HEK293T (cell line): ENCODE data around the gene FRMD4B.

Experiments
- CTCF ChIA-PET: fragments of 350-600 bp; formaldehyde crosslinking; extraction: SDS; loops from one replicate; lab custom pipeline; 2021; ENCODE audit warnings: antibody characterized with exemption, inconsistent platforms; lab: Yijun Ruan, JAX
- POLR2A ChIA-PET: fragments of 350-600 bp; formaldehyde crosslinking; extraction: SDS; loops from one replicate; lab custom pipeline; 2020; ENCODE audit warnings: antibody characterized with exemption, inconsistent platforms; lab: Yijun Ruan, JAX
- DNase-seq: peaks from one replicate; pipeline ENCODE4 v3.0.0; 2012; ENCODE audit warnings: mixed read lengths; ENCODE audit errors: extremely low spot score
- ARNT ChIP-seq: fragments of 450-650 bp; IDR thresholded peaks from 2 replicates; pipeline ENCODE4 v1.6.1; 2017; ENCODE audit warnings: mild to moderate bottlenecking
- BHLHE40 ChIP-seq: fragments of 450-650 bp; IDR thresholded peaks from 2 replicates; pipeline ENCODE4 v1.6.1; 2016; ENCODE audit warnings: mild to moderate bottlenecking, moderate library complexity, borderline replicate concordance
- CTBP1 ChIP-seq: fragments of 450-650 bp; IDR thresholded peaks from 2 replicates; pipeline ENCODE4 v1.6.1; 2016; ENCODE audit warnings: borderline replicate concordance
- ELF4 ChIP-seq: fragments of 450-650 bp; IDR thresholded peaks from 2 replicates; pipeline ENCODE4 v1.6.1; 2017; ENCODE audit warnings: antibody characterized with exemption
- FOXA1 ChIP-seq: fragments of 450-650 bp; IDR thresholded peaks from 2 replicates; pipeline ENCODE4 v1.6.1; 2016; ENCODE audit warnings: mild to moderate bottlenecking
- FOXK2 ChIP-seq: fragments of 450-650 bp; IDR thresholded peaks from 2 replicates; pipeline ENCODE4 v1.6.1; 2016; ENCODE audit warnings: mild to moderate bottlenecking
- FOXM1 ChIP-seq: fragments of 450-650 bp; IDR thresholded peaks from 2 replicates; pipeline ENCODE4 v1.6.1; 2017; ENCODE audit warnings: mild to moderate bottlenecking, borderline replicate concordance
- HDGF ChIP-seq: fragments of 450-650 bp; IDR thresholded peaks from 2 replicates; pipeline ENCODE4 v1.6.1; 2017; ENCODE audit warnings: antibody characterized with exemption, borderline replicate concordance
- L3MBTL2 ChIP-seq: fragments of 450-650 bp; conservative IDR thresholded peaks from 2 replicates; pipeline ENCODE4 v1.6.1; 2016; ENCODE audit warnings: mild to moderate bottlenecking
- LEF1 ChIP-seq: fragments of 450-650 bp; IDR thresholded peaks from 2 replicates; pipeline ENCODE4 v1.6.1; 2017; ENCODE audit warnings: mild to moderate bottlenecking, borderline replicate concordance
- NFRKB ChIP-seq: fragments of 450-650 bp; IDR thresholded peaks from 2 replicates; pipeline ENCODE4 v1.6.1; 2016; ENCODE audit warnings: mild to moderate bottlenecking, moderate library complexity
- SP1 ChIP-seq: fragments of 450-650 bp; IDR thresholded peaks from 2 replicates; pipeline ENCODE4 v1.6.1; 2017
- SUZ12 ChIP-seq: fragments of 450-650 bp; IDR thresholded peaks from 2 replicates; pipeline ENCODE4 v1.6.1; 2016; ENCODE audit warnings: mild to moderate bottlenecking
- TARDBP ChIP-seq: fragments of 450-650 bp; IDR thresholded peaks from 2 replicates; pipeline ENCODE4 v1.6.1; 2016
- ZNF384 ChIP-seq: fragments of 450-650 bp; IDR thresholded peaks from 2 replicates; pipeline ENCODE4 v1.6.1; 2016
- TF ChIP-seq, protein P1 (sequence below): fragments of 450-650 bp; IDR thresholded peaks from 2 replicates; pipeline ENCODE4 v1.6.1; 2016

The FRMD4B gene

DNA sequence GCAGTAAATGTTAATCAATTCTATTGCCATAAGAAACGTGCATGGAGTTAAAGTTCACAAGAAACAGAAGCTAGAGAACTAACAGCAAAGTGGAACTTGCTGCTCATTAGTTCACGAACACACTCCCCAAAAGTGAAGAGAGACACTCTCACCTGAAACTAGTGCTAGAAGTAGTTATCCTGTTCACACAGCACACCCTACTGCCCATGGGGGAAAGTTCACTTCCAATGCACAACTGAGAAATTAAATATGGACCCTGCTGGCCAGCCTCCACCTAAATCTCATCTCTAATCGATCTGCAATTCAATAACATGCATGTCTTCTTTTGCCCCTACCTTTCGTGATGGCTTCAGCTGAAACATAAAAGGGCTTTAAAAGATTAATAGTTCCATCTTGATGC is 39.4 kb upstream of the FRMD4B start:
- TF ChIP-seq FOXA1 (no peak), FOXM1 (no peak), BHLHE40 (no peak), ZNF384 (no peak), SUZ12 (no peak), FOXK2 (no peak), SP1 (no peak), L3MBTL2 (no peak), NFRKB (no peak), ARNT (no peak), CTBP1 (no peak), HDGF (no peak), ELF4 (no peak), TARDBP (no peak), LEF1 (no peak)
- TF ChIP-seq, protein P1, sequence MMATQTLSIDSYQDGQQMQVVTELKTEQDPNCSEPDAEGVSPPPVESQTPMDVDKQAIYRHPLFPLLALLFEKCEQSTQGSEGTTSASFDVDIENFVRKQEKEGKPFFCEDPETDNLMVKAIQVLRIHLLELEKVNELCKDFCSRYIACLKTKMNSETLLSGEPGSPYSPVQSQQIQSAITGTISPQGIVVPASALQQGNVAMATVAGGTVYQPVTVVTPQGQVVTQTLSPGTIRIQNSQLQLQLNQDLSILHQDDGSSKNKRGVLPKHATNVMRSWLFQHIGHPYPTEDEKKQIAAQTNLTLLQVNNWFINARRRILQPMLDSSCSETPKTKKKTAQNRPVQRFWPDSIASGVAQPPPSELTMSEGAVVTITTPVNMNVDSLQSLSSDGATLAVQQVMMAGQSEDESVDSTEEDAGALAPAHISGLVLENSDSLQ = no peak
- DNase-seq = peak; percentile 33
- CTCF ChIA-PET = interaction anchor here (1.0 kb wide), 1 partner anchor 267 kb away, joined by 3 read pairs; no protein-coding TSS in a partner anchor
- POLR2A ChIA-PET = no interaction called here

DNA sequence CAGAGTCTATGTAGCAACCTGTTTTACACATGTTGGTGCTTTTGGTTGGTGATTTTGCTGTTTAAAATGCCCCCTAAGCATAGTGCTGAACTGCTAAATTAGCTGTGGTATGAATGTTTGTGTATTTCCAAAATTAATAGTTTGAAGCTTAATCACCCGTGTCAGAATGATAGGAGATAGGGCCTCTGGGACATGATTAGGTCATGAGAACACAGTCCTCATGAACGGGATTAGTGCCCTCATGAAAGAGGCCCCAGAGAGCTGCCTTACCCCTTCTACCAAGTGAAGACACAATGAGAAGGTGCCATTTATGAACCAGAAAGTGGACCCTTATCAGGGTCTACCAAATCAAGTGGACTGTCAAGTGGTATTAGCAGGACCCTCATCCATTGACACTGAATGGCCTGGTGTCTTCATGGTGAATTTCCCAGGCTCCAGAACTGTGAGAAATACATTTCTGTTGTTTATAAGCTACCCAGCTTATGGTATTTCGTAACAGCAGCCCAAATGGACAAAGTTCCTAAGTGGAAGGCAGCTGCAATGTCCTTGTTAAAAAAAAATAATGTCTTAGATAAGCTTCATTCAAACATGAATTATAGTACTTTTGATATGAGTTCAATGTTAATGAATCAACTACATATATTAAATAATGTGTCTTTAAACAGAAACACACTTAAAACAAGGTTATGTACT is 37.7 kb upstream of the FRMD4B start:
- CTCF ChIA-PET = interaction anchor here (0.6 to 0.9 kb wide), 2 partner anchors 107 to 302 kb away, joined by 3 to 6 read pairs; no protein-coding TSS in a partner anchor
- TF ChIP-seq SP1 (no peak), ZNF384 (no peak), SUZ12 (no peak), ELF4 (no peak), LEF1 (no peak), NFRKB (no peak), CTBP1 (no peak)
- TF ChIP-seq, protein P1 = no peak
- POLR2A ChIA-PET = no interaction called here
- no peak for DNase-seq

DNA sequence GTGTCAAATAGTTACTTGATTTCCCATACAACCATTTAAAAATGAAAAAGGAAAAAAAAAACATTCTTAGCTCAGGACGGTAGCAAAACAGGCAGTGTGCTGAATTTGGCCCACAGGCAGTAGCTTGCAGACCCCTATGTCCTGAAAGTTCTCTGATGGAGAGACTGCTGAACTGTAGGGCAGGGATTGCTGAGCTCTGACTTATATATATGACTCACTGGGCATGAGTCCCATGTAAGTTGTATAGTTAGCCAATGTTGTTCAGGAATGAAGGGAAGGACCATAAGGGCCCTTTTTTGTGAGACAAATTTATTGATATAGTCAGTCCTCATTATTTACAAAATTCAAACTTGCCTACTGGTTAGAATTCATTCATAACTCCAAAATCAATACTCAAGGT is 36.9 kb upstream of the FRMD4B start:
- CTCF ChIA-PET = interaction anchor here (1.3 kb wide), 1 partner anchor 302 kb away, joined by 4 read pairs; no protein-coding TSS in a partner anchor
- TF ChIP-seq SUZ12 (no peak), L3MBTL2 (no peak), FOXM1 (no peak), LEF1 (no peak)
- POLR2A ChIA-PET = no interaction called here
- DNase-seq = no peak

- no peak for DNase-seq
- ChIA-PET POLR2A (no interaction called here), CTCF (interaction anchor here (1.2 to 1.4 kb wide), 2 partner anchors 11 to 260 kb away, joined by 3 read pairs; no protein-coding TSS in a partner anchor)
- TF ChIP-seq SUZ12 = no peak
- no peak for TF ChIP-seq BHLHE40
- TF ChIP-seq CTBP1 = no peak
- no peak for TF ChIP-seq L3MBTL2
- TF ChIP-seq ZNF384 = no peak
Observed at GRCh38 chr3:69420781-69421520, 35.1 kb upstream of the FRMD4B start.

- TF ChIP-seq ARNT (no peak), LEF1 (no peak), BHLHE40 (no peak), ZNF384 (no peak), TARDBP (no peak), L3MBTL2 (no peak), CTBP1 (no peak), SUZ12 (no peak), FOXM1 (no peak), SP1 (no peak), FOXA1 (no peak)
- ChIA-PET CTCF (no interaction called here), POLR2A (no interaction called here)
- no peak for DNase-seq
Observed at GRCh38 chr3:69419276-69419675, 33.4 kb upstream of the FRMD4B start.

GRCh38 chr3:69417541-69418078 is 31.7 kb upstream of the FRMD4B start:
- ChIA-PET CTCF (no interaction called here), POLR2A (no interaction called here)
- TF ChIP-seq NFRKB (no peak), SUZ12 (no peak), SP1 (no peak), BHLHE40 (no peak), TARDBP (no peak), HDGF (no peak), CTBP1 (no peak), ZNF384 (no peak), ARNT (no peak)
- DNase-seq = no peak
